Glomerular visceral epithelial cell (primary cell): ENCODE results near the gene SF3B6.
"Not testable (repeated sequence)": the region's sequence is repeated elsewhere in the genome, so short reads cannot be mapped to it uniquely, and the experiment has no call there.

Source experiments
- DNase-seq: peaks from one replicate; pipeline ENCODE4 v3.0.0-alpha.2; 2016; ENCODE audit errors: extremely low spot score

Gene SF3B6

GRCh38 chr2:24050041-24050979, 25.8 kb downstream of the SF3B6 start:
- peak; percentile 13 for DNase-seq

DNA sequence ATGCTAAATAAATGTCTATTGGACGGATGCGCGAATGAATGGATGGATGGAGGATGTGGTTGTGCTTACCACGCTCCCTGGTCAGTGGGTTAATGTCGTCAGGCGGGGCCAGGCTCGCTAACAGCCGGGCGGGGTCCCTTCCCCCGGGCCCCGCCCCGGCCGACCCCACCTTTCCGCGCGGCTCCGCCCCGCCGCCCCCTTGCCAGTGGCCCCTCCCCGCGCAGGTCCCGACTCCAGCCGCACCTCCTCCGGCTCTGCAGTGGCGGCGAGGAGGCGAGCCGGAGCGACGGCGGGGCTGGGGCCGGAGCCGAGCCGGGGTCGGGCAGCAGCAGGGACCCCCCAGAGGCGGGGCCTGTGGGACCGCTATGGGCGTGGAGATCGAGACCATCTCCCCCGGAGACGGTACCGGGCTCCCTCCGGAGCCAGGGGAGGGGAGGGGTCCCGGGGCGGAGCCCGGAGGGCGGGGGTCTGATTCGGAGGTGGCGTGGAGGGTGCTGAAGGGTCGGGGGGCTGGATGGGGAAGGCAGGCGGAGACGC, 26.6 kb downstream of the SF3B6 start, which contains the start of gene FKBP1B:
FKBP1B (plus strand) TSS at position 257 of the 537 bp plus-strand sequence; CDS start at position 366, 109 bp downstream.
- peak; percentile 81 for DNase-seq

DNA sequence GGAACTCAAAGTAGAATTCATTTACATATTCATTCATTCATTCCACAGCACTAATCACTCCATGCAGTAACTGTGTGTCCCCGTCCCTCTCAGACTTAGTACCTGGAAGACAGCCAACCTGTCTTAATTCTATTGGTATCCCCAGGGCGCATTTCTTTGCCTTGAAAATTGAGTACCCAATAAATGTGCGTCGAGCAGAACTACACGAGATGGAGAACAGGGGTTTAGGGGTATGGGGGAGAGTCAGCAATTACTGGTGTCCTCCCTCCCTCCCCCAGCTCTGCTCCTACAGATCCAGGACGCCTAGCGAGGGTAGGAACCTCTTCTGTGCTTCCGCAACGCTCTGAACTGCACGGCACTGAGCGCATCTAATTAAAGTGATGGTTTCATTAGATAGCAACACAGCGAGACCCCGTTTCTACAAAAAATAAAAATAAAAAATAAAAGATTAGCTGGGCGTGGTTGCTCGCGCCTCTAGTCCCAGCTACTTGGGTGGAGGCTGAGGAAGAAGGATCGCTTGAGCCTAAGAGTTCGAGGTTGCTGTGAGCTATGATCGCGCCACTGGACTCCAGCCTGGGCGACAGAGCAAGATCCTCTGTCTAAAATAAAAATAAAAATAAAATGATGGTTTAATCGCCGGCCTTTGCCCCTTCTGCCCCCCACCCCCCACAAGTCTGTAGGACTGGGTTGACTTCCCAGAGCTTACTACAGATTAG, 27.2 kb downstream of the SF3B6 start:
- no peak for DNase-seq

GRCh38 chr2:24047703-24048033, 28.5 kb downstream of the SF3B6 start:
- no peak for DNase-seq

GRCh38 chr2:24046930-24047702, 29.0 kb downstream of the SF3B6 start, which contains the start of gene WDCP:
Gene WDCP (minus strand): TSS chr2:24047391. CDS start chr2:24039494, 7,897 bp downstream.
- peak; percentile 97 for DNase-seq

GRCh38 chr2:24046599-24046929, 29.6 kb downstream of the SF3B6 start:
- no peak for DNase-seq

GRCh38 chr2:24045511-24046508, 30.3 kb downstream of the SF3B6 start:
- DNase-seq, result no peak

DNA sequence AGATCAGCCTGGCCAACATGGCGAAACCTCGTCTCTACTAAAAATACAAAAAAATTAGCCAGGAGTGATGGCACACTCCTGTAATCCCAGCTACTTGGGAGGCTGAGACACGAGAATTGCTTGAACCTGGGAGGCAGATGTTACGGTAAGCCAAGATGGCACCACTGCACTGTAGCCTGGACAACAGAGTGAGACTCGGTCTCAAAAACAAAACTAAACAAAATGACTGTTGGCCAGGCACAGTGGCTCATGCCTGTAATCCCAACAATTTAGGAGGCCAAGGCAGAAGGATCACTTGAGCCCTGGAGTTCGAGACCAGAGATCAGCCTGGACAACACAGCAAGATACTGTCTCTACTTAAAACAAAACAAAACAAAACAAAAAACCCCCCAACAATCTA, 33.0 kb downstream of the SF3B6 start:
- DNase-seq, result not testable (repeated sequence)

DNA sequence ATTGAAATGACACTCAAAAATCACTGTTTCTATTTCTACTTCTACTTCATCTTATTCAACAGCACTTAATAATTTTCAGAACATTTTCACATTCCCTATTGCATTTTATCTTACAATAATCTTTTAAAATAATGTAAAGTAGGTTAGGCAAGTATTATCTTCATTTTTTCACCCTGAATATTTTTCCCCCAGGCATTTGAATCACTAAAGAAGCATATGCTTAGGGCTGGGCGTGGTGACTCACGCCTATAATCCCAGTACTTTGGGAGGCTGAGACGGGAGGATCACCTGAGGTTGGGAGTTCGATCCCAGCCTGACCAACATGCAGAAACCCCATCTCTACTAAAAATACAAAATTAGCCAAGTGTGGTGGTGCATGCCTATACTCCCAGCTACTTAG, 35.6 kb downstream of the SF3B6 start:
- DNase-seq, result no peak

DNA sequence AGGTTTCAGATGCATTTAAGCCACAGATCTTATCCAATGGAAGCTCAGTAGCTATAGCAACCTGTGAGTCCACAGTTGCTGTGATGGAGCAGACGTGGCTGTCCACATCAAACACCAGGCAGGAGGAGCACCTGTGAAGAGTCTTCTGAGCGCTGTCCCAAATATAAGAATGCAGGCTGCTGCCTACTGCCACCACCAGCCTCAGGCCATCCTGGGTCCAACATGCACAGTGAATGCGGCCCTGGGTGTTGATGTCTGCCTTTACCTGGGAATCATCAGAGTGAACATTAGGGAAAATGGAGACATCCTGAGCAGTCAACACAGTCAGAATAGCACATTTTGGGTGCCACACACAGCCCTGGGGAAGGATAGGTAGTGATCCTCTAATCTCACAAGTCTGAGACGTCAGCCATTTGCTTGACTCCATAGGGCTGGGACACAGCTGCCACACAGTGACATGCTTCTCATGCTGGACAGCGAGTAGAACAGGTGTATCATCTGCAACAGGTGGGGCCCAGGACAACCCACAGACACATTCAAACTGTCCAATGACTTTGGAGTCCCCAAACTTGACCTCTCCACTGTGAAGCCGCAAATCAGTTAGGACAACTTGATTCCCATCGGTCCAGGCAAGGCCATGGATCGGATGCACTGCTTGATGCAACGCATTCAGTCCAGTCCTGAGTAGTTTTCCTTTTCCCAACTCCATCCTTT, 37.2 kb downstream of the SF3B6 start:
- DNase-seq, result no peak

- no peak for DNase-seq
These were observed 49.9 kb downstream of the SF3B6 start for GRCh38 chr2:24026233-24026632.

DNA sequence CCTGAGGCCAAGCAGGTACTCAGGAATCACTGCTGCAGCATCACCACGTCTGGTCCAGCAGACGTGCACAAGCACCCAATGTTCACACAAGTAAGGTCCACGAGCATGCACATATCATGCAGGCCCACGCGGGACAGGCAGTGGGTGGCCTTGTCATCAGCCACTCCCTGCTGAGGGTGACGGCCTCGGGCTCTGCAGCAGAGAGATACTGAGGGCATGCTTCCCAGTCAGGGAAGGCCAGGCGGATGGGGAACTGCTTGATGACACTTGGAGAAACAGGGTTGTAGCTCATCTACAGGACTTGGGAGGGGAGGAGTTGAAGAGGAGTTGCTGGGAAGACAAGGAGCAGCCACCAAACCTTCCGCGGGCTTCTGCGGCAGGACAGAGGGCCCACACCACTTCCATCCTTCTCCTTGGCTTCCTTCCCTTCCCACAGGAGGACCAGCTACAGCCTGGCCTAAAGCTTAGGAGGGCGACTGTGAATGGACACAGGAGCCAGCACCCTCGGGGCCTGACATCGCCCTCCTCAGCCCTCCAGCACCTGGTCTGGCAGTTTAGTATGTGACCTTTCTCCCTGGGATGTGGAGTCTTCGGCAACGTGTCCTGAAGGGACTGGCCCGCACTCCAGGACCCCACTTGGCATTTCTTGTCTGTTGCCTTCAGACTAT, 51.0 kb downstream of the SF3B6 start:
- no peak for DNase-seq

- DNase-seq, result no peak
These were observed 52.1 kb downstream of the SF3B6 start for GRCh38 chr2:24024018-24024417.

DNA sequence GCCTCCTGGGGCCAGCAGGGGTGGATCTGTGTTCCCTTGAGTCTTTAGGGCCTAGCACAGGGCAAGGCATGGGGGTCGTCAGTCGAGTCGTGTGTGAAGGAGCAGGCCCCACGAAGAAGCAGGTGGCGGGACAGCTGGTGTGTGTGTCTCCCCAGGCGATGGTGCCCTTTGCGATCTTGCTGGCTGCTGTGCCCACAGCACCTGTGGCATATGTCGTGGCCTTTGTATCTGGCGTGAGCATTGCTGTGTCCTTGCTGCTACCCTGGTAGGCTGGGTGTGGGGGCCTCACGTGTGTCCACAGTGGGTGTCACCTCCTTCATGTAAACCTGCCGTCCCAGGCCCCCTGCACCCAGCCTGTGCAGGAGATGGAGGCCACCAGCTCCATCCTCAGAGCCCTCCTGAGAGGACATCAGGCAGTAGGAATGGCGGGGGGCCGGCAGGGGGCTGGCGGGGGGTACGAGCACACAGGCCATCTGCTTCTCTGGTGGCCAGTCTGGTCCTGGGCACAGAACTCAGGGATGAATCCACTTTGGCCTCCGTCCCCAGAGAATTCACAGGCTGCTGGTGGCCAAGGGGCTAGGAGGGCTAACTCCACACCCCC, 53.1 kb downstream of the SF3B6 start:
- no peak for DNase-seq

- DNase-seq, result no peak
These were observed 53.7 kb downstream of the SF3B6 start for GRCh38 chr2:24022324-24022974.

- DNase-seq, result no peak
These were observed 54.8 kb downstream of the SF3B6 start for GRCh38 chr2:24021122-24021998.

DNA sequence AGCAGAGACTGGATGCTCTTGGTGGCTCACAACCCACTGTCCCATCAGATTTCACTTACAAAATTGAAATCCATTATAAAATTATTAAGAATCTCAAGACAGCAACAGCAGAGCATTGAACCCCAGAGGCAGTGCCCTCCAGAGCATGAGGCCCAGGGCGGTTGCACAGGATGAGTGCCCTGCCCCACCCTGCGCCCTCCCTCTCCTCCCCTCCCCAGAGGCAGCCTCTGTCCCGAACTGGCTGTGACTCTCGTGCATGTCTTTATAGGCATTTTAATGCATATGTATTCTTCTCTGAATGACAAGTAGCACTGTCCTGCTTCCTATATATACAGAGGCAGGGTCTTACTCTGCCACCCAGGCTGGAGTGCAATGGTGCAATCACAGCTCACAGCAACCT, 55.9 kb downstream of the SF3B6 start:
- no peak for DNase-seq

- DNase-seq, result no peak
These were observed 56.4 kb downstream of the SF3B6 start for GRCh38 chr2:24019729-24020128.
